GM23338 (cell line): Measurements from ENCODE around the gene XDH. TPM values are rescaled to one million over a fixed set of nuclear protein-coding genes. Genes with fewer than 3 reads are reported as not detected.

Experiments used
- ATAC-seq: fragments of 200-7000 bp; cut with Tn5 transposase; 3 replicates; pipeline ENCODE4 v1.9.1; 2020
- DNase-seq: peaks from one replicate; pipeline ENCODE4 v3.0.0-alpha.2; 2015; ENCODE audit warnings: low spot score
- H2AFZ ChIP-seq: fragments of 200-600 bp; sonication (generic); 2 replicates; pipeline ENCODE4 v1.8.0; 2016; ENCODE audit warnings: antibody characterized with exemption, mild to moderate bottlenecking, moderate library complexity
- H3F3A ChIP-seq: fragments of 200-600 bp; sonication (generic); replicated peaks from 2 replicates; pipeline ENCODE4 v1.8.0; 2017; ENCODE audit warnings: antibody characterized with exemption, mixed run types, low read depth
- H3K27ac ChIP-seq: fragments of 200-600 bp; sonication (generic); 2 replicates; pipeline ENCODE4 v1.6.1; 2016; ENCODE audit warnings: low read depth
- H3K27me3 ChIP-seq: fragments of 200-600 bp; sonication (generic); 2 replicates; pipeline ENCODE4 v1.8.0; 2016; ENCODE audit warnings: mild to moderate bottlenecking, mixed run types, moderate library complexity; ENCODE audit not compliant: insufficient read depth
- H3K36me3 ChIP-seq: fragments of 200-600 bp; sonication (generic); 2 replicates; pipeline ENCODE4 v1.8.0; 2016; ENCODE audit warnings: mild to moderate bottlenecking; ENCODE audit not compliant: insufficient read depth
- H3K4me1 ChIP-seq: fragments of 200-600 bp; sonication (generic); 2 replicates; pipeline ENCODE4 v1.8.0; 2016; ENCODE audit warnings: mild to moderate bottlenecking, moderate library complexity; ENCODE audit not compliant: insufficient read depth
- H3K4me2 ChIP-seq: fragments of 200-600 bp; sonication (generic); 2 replicates; pipeline ENCODE4 v1.7.1; 2017; ENCODE audit warnings: mixed run types
- H3K4me3 ChIP-seq: fragments of 200-600 bp; sonication (generic); 2 replicates; pipeline ENCODE4 v1.6.1; 2016; ENCODE audit warnings: mixed run types
- H3K79me2 ChIP-seq: fragments of 200-600 bp; sonication (generic); replicated peaks from 2 replicates; pipeline ENCODE4 v1.8.0; 2017; ENCODE audit warnings: mild to moderate bottlenecking; ENCODE audit not compliant: insufficient read depth
- H3K9me2 ChIP-seq: fragments of 200-600 bp; sonication (generic); 2 replicates; pipeline ENCODE4 v1.8.0; 2017; ENCODE audit not compliant: insufficient read depth
- H4K20me1 ChIP-seq: fragments of 200-600 bp; sonication (generic); replicated peaks from 2 replicates; pipeline ENCODE4 v1.8.0; 2017; ENCODE audit warnings: mild to moderate bottlenecking; ENCODE audit not compliant: insufficient read depth
- H3K27ac Mint-ChIP-seq: 2 replicates; pipeline ENCODE4 v1.8.0; 2020; ENCODE audit warnings: inconsistent platforms, mild to moderate bottlenecking, moderate library complexity, mixed read lengths
- H3K27me3 Mint-ChIP-seq: 3 replicates; pipeline ENCODE4 v1.8.0; 2022; ENCODE audit warnings: low read depth, mild to moderate bottlenecking, moderate library complexity, mixed read lengths, inconsistent platforms; ENCODE audit not compliant: insufficient read depth, poor library complexity
- H3K36me3 Mint-ChIP-seq: 3 replicates; pipeline ENCODE4 v1.8.0; 2021; ENCODE audit warnings: low read depth, mild to moderate bottlenecking, inconsistent platforms, moderate library complexity, mixed read lengths
- H3K4me1 Mint-ChIP-seq: 3 replicates; pipeline ENCODE4 v1.8.0; 2020; ENCODE audit warnings: mild to moderate bottlenecking, inconsistent platforms, mixed read lengths
- H3K4me3 Mint-ChIP-seq: 3 replicates; pipeline ENCODE4 v1.8.0; 2021; ENCODE audit warnings: moderate library complexity, mild to moderate bottlenecking, inconsistent platforms, mixed read lengths
- H3K9me3 Mint-ChIP-seq: 3 replicates; pipeline ENCODE4 v1.8.0; 2020; ENCODE audit warnings: moderate library complexity, mild to moderate bottlenecking, inconsistent platforms, mixed read lengths
- CREB1 ChIP-seq: fragments of 250-450 bp; sonication (Bioruptor Pico); IDR thresholded peaks from 2 replicates; pipeline ENCODE4 v1.5.0; 2020; ENCODE audit warnings: low read depth, mild to moderate bottlenecking, moderate library complexity
- EZH2 ChIP-seq: fragments of 200-600 bp; sonication (generic); IDR thresholded peaks from one replicate; pipeline ENCODE4 v1.8.0; 2017; ENCODE audit warnings: antibody characterized with exemption, mild to moderate bottlenecking, low read depth; ENCODE audit not compliant: unreplicated experiment
- EZH2phosphoT487 ChIP-seq: fragments of 200-600 bp; sonication (generic); IDR thresholded peaks from one replicate; pipeline ENCODE4 v1.8.1; 2018; ENCODE audit warnings: antibody characterized with exemption; ENCODE audit not compliant: unreplicated experiment
- JUNB ChIP-seq: IDR thresholded peaks from one replicate; pipeline ENCODE4 v1.6.1; 2016; ENCODE audit warnings: antibody characterized with exemption; ENCODE audit not compliant: unreplicated experiment
- NANOG ChIP-seq: IDR thresholded peaks from 2 replicates; pipeline ENCODE4 v1.6.1; 2016; ENCODE audit warnings: antibody characterized with exemption, borderline replicate concordance
- ZNF114 ChIP-seq: fragments of 250-450 bp; sonication (Bioruptor Pico); IDR thresholded peaks from 2 replicates; pipeline ENCODE4 v1.5.0; 2020; ENCODE audit warnings: mild to moderate bottlenecking, moderate library complexity
- ZNF331 ChIP-seq: fragments of 250-450 bp; sonication (Bioruptor Pico); IDR thresholded peaks from 2 replicates; pipeline ENCODE4 v1.5.0; 2020; ENCODE audit warnings: low read depth, mild to moderate bottlenecking, moderate library complexity
- polyA plus RNA-seq: library from polyadenylated mRNA; unstranded; fragments of >200 nt; fragmentation: Nextera tagmentation; extraction: Ambion mirVana; gene quantifications from 2 replicates; pipeline ENCODE4 v1.2.1, GENCODE V29; 2016
- total RNA-seq: library from RNA; depleted of rRNA; stranded (reverse); fragments of >200 nt; shearing (Covaris generic); gene quantifications from 2 replicates; pipeline ENCODE4 v1.2.3, GENCODE V29; 2014
- TF ChIP-seq, protein P1 (sequence below): IDR thresholded peaks from one replicate; pipeline ENCODE4 v1.6.1; 2018; ENCODE audit warnings: antibody characterized with exemption; ENCODE audit not compliant: unreplicated experiment
- TF ChIP-seq, protein P2 (sequence below): IDR thresholded peaks from 2 replicates; pipeline ENCODE4 v1.6.1; 2016; ENCODE audit warnings: antibody characterized with exemption
- TF ChIP-seq, protein P3 (sequence below): fragments of 250-450 bp; sonication (Bioruptor Pico); IDR thresholded peaks from 2 replicates; pipeline ENCODE4 v1.5.0; 2020; ENCODE audit warnings: mild to moderate bottlenecking, moderate library complexity
- TF ChIP-seq, protein P4 (sequence below), 2 experiments: fragments of 200-600 bp in 1 of 2; sonication (generic) in 1 of 2; conservative IDR thresholded peaks; 2 replicates each; pipeline versions ENCODE4 v1.5.1 to v1.6.1; 2016 to 2017; ENCODE audit warnings: antibody characterized with exemption in 2 of 2, low read depth in 2 of 2, mild to moderate bottlenecking in 2 of 2, moderate library complexity in 1 of 2

Gene XDH
- total and polyA plus RNA-seq, 2 experiments from 2014 or later, result 0.55 to 0.87 TPM

DNA sequence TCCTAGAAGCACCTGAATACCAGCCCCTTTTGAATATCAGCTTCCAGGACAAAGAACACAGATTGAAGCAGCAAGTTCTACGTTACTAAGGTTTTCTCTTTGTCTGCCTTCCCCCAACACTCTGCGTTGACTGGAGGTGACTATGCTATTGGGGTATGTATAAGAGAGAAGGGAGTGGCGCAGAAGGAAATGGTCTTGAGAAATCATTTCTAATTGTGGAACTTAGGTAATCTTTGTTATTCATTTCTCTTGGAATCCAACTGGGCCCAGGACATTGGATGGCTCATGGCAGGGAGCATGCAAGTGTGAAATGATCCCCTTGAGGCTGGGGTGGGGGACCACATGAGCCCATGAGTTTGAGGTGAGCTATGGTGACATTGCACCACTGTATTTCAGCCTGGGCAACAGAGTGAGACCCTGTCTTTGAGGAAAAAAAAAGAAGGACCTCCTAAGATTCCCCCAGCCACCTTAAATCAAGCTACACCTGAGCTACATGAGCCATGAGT lies 29.7 kb downstream of the XDH start:
- Histone ChIP-seq H3F3A (no peaks in the 10 kb centered on the region), H3K36me3 (no peaks in the 10 kb centered on the region), H3K4me1 (peaks cover 27% of the 10 kb centered on the region; the same call in 1 of the 2 replicates), H3K4me2 (no peak overlapping the region), H3K27ac (no peak overlapping the region), H2AFZ (no peak overlapping the region), H3K9me2 (0 out of 2 replicates have a peak, but pooled peaks cover 4% of the 10 kb centered on the region), H4K20me1 (no peaks in the 10 kb centered on the region), H3K4me3 (no peak overlapping the region), H3K79me2 (no peaks in the 10 kb centered on the region), H3K27me3 (no peaks in the 10 kb centered on the region)
- Mint-ChIP-seq H3K4me1 (peaks cover 34% of the 10 kb centered on the region), H3K36me3 (no peaks in the 10 kb centered on the region), H3K4me3 (no peak overlapping the region), H3K27ac (no peak overlapping the region), H3K9me3 (no peaks in the 10 kb centered on the region), H3K27me3 (peaks cover 3% of the 10 kb centered on the region)
- TF ChIP-seq NANOG (no peak), EZH2 (no peak), EZH2phosphoT487 (no peak), JUNB (no peak), CREB1 (CRISPR knock-in tag) (no peak), ZNF114 (CRISPR knock-in tag) (no peak), ZNF331 (CRISPR knock-in tag) (no peak)
- TF ChIP-seq, protein P1, sequence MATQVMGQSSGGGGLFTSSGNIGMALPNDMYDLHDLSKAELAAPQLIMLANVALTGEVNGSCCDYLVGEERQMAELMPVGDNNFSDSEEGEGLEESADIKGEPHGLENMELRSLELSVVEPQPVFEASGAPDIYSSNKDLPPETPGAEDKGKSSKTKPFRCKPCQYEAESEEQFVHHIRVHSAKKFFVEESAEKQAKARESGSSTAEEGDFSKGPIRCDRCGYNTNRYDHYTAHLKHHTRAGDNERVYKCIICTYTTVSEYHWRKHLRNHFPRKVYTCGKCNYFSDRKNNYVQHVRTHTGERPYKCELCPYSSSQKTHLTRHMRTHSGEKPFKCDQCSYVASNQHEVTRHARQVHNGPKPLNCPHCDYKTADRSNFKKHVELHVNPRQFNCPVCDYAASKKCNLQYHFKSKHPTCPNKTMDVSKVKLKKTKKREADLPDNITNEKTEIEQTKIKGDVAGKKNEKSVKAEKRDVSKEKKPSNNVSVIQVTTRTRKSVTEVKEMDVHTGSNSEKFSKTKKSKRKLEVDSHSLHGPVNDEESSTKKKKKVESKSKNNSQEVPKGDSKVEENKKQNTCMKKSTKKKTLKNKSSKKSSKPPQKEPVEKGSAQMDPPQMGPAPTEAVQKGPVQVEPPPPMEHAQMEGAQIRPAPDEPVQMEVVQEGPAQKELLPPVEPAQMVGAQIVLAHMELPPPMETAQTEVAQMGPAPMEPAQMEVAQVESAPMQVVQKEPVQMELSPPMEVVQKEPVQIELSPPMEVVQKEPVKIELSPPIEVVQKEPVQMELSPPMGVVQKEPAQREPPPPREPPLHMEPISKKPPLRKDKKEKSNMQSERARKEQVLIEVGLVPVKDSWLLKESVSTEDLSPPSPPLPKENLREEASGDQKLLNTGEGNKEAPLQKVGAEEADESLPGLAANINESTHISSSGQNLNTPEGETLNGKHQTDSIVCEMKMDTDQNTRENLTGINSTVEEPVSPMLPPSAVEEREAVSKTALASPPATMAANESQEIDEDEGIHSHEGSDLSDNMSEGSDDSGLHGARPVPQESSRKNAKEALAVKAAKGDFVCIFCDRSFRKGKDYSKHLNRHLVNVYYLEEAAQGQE, result no peak
- TF ChIP-seq, protein P2, sequence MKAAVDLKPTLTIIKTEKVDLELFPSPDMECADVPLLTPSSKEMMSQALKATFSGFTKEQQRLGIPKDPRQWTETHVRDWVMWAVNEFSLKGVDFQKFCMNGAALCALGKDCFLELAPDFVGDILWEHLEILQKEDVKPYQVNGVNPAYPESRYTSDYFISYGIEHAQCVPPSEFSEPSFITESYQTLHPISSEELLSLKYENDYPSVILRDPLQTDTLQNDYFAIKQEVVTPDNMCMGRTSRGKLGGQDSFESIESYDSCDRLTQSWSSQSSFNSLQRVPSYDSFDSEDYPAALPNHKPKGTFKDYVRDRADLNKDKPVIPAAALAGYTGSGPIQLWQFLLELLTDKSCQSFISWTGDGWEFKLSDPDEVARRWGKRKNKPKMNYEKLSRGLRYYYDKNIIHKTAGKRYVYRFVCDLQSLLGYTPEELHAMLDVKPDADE, result no peak
- TF ChIP-seq, protein P3, sequence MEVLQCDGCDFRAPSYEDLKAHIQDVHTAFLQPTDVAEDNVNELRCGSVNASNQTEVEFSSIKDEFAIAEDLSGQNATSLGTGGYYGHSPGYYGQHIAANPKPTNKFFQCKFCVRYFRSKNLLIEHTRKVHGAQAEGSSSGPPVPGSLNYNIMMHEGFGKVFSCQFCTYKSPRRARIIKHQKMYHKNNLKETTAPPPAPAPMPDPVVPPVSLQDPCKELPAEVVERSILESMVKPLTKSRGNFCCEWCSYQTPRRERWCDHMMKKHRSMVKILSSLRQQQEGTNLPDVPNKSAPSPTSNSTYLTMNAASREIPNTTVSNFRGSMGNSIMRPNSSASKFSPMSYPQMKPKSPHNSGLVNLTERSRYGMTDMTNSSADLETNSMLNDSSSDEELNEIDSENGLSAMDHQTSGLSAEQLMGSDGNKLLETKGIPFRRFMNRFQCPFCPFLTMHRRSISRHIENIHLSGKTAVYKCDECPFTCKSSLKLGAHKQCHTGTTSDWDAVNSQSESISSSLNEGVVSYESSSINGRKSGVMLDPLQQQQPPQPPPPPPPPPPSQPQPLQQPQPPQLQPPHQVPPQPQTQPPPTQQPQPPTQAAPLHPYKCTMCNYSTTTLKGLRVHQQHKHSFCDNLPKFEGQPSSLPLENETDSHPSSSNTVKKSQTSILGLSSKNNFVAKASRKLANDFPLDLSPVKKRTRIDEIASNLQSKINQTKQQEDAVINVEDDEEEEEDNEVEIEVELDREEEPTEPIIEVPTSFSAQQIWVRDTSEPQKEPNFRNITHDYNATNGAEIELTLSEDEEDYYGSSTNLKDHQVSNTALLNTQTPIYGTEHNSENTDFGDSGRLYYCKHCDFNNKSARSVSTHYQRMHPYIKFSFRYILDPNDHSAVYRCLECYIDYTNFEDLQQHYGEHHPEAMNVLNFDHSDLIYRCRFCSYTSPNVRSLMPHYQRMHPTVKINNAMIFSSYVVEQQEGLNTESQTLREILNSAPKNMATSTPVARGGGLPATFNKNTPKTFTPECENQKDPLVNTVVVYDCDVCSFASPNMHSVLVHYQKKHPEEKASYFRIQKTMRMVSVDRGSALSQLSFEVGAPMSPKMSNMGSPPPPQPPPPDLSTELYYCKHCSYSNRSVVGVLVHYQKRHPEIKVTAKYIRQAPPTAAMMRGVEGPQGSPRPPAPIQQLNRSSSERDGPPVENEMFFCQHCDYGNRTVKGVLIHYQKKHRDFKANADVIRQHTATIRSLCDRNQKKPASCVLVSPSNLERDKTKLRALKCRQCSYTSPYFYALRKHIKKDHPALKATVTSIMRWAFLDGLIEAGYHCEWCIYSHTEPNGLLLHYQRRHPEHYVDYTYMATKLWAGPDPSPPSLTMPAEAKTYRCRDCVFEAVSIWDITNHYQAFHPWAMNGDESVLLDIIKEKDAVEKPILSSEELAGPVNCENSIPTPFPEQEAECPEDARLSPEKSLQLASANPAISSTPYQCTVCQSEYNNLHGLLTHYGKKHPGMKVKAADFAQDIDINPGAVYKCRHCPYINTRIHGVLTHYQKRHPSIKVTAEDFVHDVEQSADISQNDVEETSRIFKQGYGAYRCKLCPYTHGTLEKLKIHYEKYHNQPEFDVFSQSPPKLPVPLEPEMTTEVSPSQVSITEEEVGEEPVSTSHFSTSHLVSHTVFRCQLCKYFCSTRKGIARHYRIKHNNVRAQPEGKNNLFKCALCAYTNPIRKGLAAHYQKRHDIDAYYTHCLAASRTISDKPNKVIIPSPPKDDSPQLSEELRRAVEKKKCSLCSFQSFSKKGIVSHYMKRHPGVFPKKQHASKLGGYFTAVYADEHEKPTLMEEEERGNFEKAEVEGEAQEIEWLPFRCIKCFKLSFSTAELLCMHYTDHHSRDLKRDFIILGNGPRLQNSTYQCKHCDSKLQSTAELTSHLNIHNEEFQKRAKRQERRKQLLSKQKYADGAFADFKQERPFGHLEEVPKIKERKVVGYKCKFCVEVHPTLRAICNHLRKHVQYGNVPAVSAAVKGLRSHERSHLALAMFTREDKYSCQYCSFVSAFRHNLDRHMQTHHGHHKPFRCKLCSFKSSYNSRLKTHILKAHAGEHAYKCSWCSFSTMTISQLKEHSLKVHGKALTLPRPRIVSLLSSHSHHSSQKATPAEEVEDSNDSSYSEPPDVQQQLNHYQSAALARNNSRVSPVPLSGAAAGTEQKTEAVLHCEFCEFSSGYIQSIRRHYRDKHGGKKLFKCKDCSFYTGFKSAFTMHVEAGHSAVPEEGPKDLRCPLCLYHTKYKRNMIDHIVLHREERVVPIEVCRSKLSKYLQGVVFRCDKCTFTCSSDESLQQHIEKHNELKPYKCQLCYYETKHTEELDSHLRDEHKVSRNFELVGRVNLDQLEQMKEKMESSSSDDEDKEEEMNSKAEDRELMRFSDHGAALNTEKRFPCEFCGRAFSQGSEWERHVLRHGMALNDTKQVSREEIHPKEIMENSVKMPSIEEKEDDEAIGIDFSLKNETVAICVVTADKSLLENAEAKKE (CRISPR knock-in tag), result no peak
- TF ChIP-seq, protein P4, sequence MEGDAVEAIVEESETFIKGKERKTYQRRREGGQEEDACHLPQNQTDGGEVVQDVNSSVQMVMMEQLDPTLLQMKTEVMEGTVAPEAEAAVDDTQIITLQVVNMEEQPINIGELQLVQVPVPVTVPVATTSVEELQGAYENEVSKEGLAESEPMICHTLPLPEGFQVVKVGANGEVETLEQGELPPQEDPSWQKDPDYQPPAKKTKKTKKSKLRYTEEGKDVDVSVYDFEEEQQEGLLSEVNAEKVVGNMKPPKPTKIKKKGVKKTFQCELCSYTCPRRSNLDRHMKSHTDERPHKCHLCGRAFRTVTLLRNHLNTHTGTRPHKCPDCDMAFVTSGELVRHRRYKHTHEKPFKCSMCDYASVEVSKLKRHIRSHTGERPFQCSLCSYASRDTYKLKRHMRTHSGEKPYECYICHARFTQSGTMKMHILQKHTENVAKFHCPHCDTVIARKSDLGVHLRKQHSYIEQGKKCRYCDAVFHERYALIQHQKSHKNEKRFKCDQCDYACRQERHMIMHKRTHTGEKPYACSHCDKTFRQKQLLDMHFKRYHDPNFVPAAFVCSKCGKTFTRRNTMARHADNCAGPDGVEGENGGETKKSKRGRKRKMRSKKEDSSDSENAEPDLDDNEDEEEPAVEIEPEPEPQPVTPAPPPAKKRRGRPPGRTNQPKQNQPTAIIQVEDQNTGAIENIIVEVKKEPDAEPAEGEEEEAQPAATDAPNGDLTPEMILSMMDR (conservative IDR thresholded peaks at IDR 0.05; ENCODE audit: low read depth in 2 of 2), result no peak
- ATAC-seq (no peak), DNase-seq (no peak)
